ENCODE data around the gene LIAS.

GRCh38 chr4:39470402-39470801 is 11.5 kb downstream of the LIAS start:
- TF ChIP-seq ZNF274 (IDR thresholded peaks at IDR 0.05; ENCODE audit: low read depth, low read length) (no peak), YY1 (IDR thresholded peaks at IDR 0.05; ENCODE audit: insufficient read depth, insufficient read length) (no peak)
